ENCODE measurements around the gene CREB3L1. TPM values are rescaled to one million over a fixed set of nuclear protein-coding genes. Genes with fewer than 3 reads are reported as not detected.

The CREB3L1 gene
- total and polyA plus RNA-seq, 2 donors (not counting 3 experiments of a cell fraction or from before 2014, with no cell fraction given) = 0.23 to 0.84 TPM

DNA sequence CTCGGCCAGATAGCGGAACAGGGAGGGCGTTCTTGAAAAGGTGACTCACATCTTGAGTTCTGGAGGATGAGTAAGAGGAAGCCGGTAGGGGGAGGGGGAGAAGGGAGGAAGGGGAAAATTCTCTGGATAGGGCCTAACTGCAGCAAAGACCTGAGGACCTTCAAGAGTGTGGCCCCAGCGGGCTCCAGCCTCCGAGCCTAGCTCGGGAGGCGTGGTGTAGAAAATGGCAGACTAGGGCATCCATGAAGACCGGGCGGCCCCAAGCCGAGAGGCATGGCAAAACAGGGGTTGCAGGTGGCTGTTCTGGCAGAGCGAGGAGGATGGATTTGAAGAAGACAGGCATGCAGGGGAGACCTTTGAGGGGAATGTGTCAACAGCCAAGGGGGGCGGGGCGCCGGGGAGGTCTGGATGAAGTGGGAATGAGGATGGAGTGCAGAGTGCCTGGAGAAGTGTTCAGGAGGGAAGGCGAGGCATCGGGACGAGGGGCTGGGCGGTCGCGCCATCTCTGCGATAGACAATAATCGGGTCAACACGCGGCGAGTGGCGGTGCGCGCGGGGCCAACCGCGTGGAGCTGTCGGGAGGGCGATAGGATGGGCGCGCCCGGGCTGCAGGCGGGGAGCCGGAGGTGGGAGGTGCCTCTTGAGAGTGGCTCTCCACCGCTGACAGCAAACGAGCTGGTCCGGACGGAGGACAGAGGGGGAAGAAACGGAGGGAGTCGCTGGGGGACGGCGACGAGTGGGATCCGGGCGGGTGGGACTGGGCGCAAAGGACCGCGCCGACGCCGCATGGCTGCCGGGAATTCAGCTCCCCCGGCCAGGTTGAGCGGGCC is 40.0 kb upstream of the CREB3L1 start:
- TSS peak; percentile 17 for BruUV-seq (replicated peaks)
- H3K36me3 ChIP-seq (ENCODE audit: control insufficient read depth in 2 of 2, extremely low read depth in 1 of 2, insufficient read depth in 2 of 2, low read length in 2 of 2) = no peaks in the 10 kb centered on the region
- peak; percentile 80 for DNase-seq (ENCODE audit: low read depth, low spot score)
- H3K9ac ChIP-seq (replicated peaks; ENCODE audit: extremely low read depth, insufficient read depth, low read length) = peak overlapping the region; percentile 63
- ChIA-PET POLR2A (interaction anchor here (0.8 to 1.0 kb wide), 2 partner anchors 42 to 124 kb away, joined by 3 read pairs; no protein-coding TSS in a partner anchor), CTCF (interaction anchor here (1.3 to 9.4 kb wide), 18 partner anchors 12 to 273 kb away, joined by 3 to 367 read pairs (median 6); partner anchors contain the start of gene DGKZ)
- H3K4me1 ChIP-seq (ENCODE audit: control insufficient read depth, extremely low read depth, insufficient read depth, low read length) = peaks cover 24% of the 10 kb centered on the region
- FAIRE-seq = peak; percentile 92
- peak overlapping the region; percentile 87 for H2AFZ ChIP-seq (ENCODE audit: low read depth, low read length)
- H3K9me1 ChIP-seq (replicated peaks; ENCODE audit: control insufficient read depth, extremely low read depth, insufficient read depth, low read length) = no peaks in the 10 kb centered on the region
- peak overlapping the region; percentile 7 to 64 (median 39) for H3K4me3 ChIP-seq (replicated peaks in 1 of 3; ENCODE audit: insufficient read depth in 1 of 3, low read depth in 1 of 3, low read length in 3 of 3)
- intact Hi-C loops (cut with micrococcal nuclease) (loop anchor here (1.0 to 2.0 kb wide), 3 partner anchors 116 to 299 kb away; partner anchors contain the start of gene PHF21A), dilution Hi-C loops (cut with MboI; ENCODE audit: extremely low pct_ligation_motif_present, low sequenced_read_pairs) (no loop called here)
- no peaks in the 10 kb centered on the region for H4K20me1 ChIP-seq (replicated peaks; ENCODE audit: control insufficient read depth, extremely low read depth, insufficient read depth, low read length)
- H3K4me2 ChIP-seq (ENCODE audit: insufficient read depth, low read length) = peak overlapping the region; percentile 90
- TF ChIP-seq JUN (IDR thresholded peaks at IDR 0.05; ENCODE audit: borderline replicate concordance, insufficient read depth, insufficient read length, low read depth) (peak; percentile 85), GATA2 (IDR thresholded peaks at IDR 0.05; ENCODE audit: insufficient read depth, insufficient read length, low read depth, low read length) (no peak), FOS (IDR thresholded peaks at IDR 0.05; ENCODE audit: borderline replicate concordance, insufficient read depth, low read length) (peak; percentile 93), POLR2AphosphoS5 (IDR thresholded peaks at IDR 0.05; ENCODE audit: insufficient read depth, low read depth, low read length) (peak; percentile 59)
- H3K27ac ChIP-seq (ENCODE audit: insufficient read depth, low read depth, low read length) = peak overlapping the region; percentile 86
- H3K27me3 ChIP-seq (ENCODE audit: control insufficient read depth in 2 of 2, insufficient read depth in 2 of 2, low read length in 2 of 2) = peaks cover 0 to 8% of the 10 kb centered on the region in 2 experiments
- no peaks in the 10 kb centered on the region for H3K79me2 ChIP-seq (ENCODE audit: control insufficient read depth, insufficient read depth, low read length)
- no peaks in the 10 kb centered on the region for H3K9me3 ChIP-seq (replicated peaks; ENCODE audit: control insufficient read depth, insufficient read depth, low read length)

All from endothelial cell of umbilical vein (primary cell).